ENCODE data around the gene MSI2.

DNA sequence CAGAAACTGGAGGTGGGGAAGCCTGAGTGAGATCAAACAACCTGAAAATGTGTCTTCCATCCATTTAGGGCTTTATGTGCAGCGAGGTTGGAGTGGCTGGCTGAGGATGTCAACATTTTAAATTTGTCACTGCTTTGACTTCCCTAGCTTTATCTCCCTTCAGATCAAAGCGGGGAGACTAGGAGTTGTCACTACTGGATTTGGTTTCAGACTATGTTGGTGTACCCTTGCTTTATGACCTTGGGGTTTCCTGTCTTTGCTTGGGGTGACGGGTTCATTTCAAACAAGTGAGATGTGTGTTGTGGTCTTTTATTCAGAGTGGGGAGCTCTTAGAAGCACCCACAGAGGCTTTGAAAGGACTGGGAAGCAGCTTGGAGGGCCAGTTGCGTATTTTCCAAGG is 25.6 kb downstream of the MSI2 start:
- TF ChIP-seq, protein P1, sequence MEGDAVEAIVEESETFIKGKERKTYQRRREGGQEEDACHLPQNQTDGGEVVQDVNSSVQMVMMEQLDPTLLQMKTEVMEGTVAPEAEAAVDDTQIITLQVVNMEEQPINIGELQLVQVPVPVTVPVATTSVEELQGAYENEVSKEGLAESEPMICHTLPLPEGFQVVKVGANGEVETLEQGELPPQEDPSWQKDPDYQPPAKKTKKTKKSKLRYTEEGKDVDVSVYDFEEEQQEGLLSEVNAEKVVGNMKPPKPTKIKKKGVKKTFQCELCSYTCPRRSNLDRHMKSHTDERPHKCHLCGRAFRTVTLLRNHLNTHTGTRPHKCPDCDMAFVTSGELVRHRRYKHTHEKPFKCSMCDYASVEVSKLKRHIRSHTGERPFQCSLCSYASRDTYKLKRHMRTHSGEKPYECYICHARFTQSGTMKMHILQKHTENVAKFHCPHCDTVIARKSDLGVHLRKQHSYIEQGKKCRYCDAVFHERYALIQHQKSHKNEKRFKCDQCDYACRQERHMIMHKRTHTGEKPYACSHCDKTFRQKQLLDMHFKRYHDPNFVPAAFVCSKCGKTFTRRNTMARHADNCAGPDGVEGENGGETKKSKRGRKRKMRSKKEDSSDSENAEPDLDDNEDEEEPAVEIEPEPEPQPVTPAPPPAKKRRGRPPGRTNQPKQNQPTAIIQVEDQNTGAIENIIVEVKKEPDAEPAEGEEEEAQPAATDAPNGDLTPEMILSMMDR (conservative IDR thresholded peaks at IDR 0.05; ENCODE audit: low read length) = no peak
- TF ChIP-seq EZH2phosphoT487 (IDR thresholded peaks at IDR 0.05; ENCODE audit: borderline replicate concordance, low read depth, low read length) = no peak
